Measurements from ENCODE around the gene MRAP. TPM values are rescaled to one million over a fixed set of nuclear protein-coding genes. Genes with fewer than 3 reads are reported as not detected.

Gene MRAP
- total and polyA plus RNA-seq, 3 experiments from 2014 or later, result not detected

DNA sequence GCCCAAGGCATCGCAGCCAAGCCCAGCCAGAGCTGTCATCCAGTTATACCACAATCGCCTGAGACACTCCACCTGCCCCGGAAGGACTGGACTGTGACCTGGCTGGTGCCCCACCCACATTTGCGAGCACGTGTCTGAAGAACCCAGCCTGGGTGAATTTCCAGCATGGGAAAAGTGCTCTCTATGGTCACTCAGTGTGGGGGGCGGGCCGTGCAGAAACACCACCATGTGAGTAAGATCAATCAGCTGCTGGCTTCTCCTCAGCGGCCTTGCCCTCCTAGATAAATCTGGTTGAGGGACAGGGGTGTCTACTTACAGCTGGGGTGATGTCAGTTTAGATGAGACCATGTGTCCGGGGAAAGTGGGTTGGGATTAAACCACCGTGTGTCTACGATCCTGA is 49.3 kb downstream of the MRAP start:
- no peak overlapping the region for H3K4me3 ChIP-seq (ENCODE audit: low read length)
- H3K4me1 ChIP-seq (ENCODE audit: insufficient read depth, low read length), result no peaks in the 10 kb centered on the region
- H3K4me1 Mint-ChIP-seq, result peaks cover 0 to 5% (median 5%) of the 10 kb centered on the region in 3 donors
- ChIA-PET POLR2A (no interaction called here), CTCF (no interaction called here)
- no peaks in the 10 kb centered on the region for H3K27me3 Mint-ChIP-seq
- H3K27me3 ChIP-seq (ENCODE audit: insufficient read depth, low read length, poor library complexity, severe bottlenecking), result no peaks in the 10 kb centered on the region
- H3K27ac ChIP-seq (ENCODE audit: low read depth, low read length), result no peak overlapping the region
- no peaks in the 10 kb centered on the region for H3K9me3 ChIP-seq (ENCODE audit: low read length)
- peaks cover 43 to 100% (median 48%) of the 10 kb centered on the region in 3 donors for H3K36me3 Mint-ChIP-seq
- H3K9me3 Mint-ChIP-seq, result peaks cover 2 to 17% (median 14%) of the 10 kb centered on the region in 5 donors
- H3K36me3 ChIP-seq (ENCODE audit: insufficient read depth, low read length), result peaks cover 70% of the 10 kb centered on the region
- no peak for DNase-seq
- H3K27ac Mint-ChIP-seq, result no peak overlapping the region
- H3K4me3 Mint-ChIP-seq, result no peak overlapping the region

DNA sequence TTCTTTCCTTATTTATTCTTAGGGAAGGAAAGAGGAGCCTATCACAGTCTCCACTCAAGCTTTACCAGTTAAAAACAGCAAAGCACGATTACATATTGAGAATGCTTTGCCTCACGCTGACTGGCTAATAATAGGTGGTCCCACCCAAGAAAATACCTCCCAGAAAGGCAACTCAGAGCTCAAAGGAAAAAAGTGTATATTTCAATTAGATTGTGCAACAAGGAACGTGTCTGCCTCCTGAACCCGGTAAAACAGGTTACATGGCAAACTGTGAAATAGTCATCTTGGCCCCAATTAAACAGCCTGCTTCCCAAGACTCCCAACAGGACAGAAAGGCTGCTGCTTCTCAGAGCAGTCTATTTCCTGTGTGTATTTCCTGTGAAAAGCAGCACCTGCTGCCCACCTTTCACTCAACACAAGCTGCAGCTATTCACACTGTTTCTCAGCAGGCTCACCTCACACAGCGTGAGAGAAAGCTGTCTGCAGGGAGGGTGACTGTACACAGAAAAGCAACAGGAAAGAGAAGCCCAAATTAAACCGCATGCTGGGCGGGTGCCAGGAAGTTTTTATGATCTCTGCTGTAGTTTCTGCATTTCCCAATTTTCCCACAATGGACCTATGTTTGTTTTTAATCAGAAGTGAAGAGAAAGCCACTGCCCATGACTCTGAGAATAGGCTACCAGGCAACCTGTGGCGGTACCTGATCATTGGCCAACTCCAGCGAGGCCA is 50.1 kb downstream of the MRAP start:
- peaks cover 0 to 5% (median 5%) of the 10 kb centered on the region in 3 donors for H3K4me1 Mint-ChIP-seq
- Histone ChIP-seq H3K4me1 (ENCODE audit: insufficient read depth, low read length) (no peaks in the 10 kb centered on the region), H3K27me3 (ENCODE audit: insufficient read depth, low read length, poor library complexity, severe bottlenecking) (no peaks in the 10 kb centered on the region), H3K4me3 (ENCODE audit: low read length) (no peak overlapping the region), H3K27ac (ENCODE audit: low read depth, low read length) (no peak overlapping the region), H3K9me3 (ENCODE audit: low read length) (no peaks in the 10 kb centered on the region), H3K36me3 (ENCODE audit: insufficient read depth, low read length) (peaks cover 78% of the 10 kb centered on the region)
- peaks cover 2 to 14% (median 12%) of the 10 kb centered on the region in 5 donors for H3K9me3 Mint-ChIP-seq
- ChIA-PET POLR2A (no interaction called here), CTCF (no interaction called here)
- H3K27ac Mint-ChIP-seq, result peak overlapping the region in 4 of 8 donors; percentile 12 to 80 (median 34)
- H3K27me3 Mint-ChIP-seq, result no peaks in the 10 kb centered on the region
- DNase-seq, result no peak
- no peak overlapping the region for H3K4me3 Mint-ChIP-seq
- peaks cover 35 to 100% (median 42%) of the 10 kb centered on the region in 3 donors for H3K36me3 Mint-ChIP-seq

DNA sequence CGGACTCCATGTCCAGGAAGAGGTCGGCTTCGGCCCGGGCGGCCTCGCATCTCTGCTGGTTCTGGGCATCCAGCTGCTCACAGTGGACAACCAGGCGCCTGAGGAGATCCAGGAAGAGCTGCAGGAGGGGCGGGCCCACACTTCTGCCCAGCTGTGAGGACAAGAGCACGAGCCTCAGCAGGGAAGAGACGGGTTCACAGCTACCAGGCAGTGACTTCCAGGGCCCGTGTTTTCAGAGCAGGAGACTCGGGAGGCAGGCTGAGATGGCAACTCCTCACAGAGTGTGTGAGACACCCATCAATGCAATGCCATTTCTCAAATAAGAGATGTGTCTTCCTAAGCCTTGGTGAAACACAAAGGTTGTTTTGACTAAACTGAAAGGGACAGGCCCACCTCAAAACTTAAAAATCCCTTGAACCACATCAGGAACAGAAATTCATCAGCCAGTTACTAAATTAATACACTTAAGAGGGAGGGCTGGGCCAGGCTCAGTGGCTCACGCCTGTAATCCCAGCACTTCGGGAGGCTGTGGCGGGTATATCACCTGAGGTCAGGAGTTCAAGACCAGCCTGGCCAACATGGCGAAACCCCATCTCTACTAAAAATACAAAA is 50.8 kb downstream of the MRAP start:
- ChIA-PET POLR2A (no interaction called here), CTCF (no interaction called here)
- H3K9me3 ChIP-seq (ENCODE audit: low read length), result no peaks in the 10 kb centered on the region
- H3K36me3 ChIP-seq (ENCODE audit: insufficient read depth, low read length), result peaks cover 78% of the 10 kb centered on the region
- Mint-ChIP-seq H3K27ac (peak overlapping the region in 2 of 8 donors; percentile 11 to 12), H3K4me3 (no peak overlapping the region), H3K4me1 (peaks cover 0 to 5% (median 5%) of the 10 kb centered on the region in 3 donors), H3K27me3 (no peaks in the 10 kb centered on the region), H3K36me3 (peaks cover 28 to 100% (median 41%) of the 10 kb centered on the region in 3 donors), H3K9me3 (peaks cover 2 to 9% (median 7%) of the 10 kb centered on the region in 5 donors)
- no peaks in the 10 kb centered on the region for H3K27me3 ChIP-seq (ENCODE audit: insufficient read depth, low read length, poor library complexity, severe bottlenecking)
- no peak overlapping the region for H3K4me3 ChIP-seq (ENCODE audit: low read length)
- no peak for DNase-seq
- no peaks in the 10 kb centered on the region for H3K4me1 ChIP-seq (ENCODE audit: insufficient read depth, low read length)
- no peak overlapping the region for H3K27ac ChIP-seq (ENCODE audit: low read depth, low read length)

DNA sequence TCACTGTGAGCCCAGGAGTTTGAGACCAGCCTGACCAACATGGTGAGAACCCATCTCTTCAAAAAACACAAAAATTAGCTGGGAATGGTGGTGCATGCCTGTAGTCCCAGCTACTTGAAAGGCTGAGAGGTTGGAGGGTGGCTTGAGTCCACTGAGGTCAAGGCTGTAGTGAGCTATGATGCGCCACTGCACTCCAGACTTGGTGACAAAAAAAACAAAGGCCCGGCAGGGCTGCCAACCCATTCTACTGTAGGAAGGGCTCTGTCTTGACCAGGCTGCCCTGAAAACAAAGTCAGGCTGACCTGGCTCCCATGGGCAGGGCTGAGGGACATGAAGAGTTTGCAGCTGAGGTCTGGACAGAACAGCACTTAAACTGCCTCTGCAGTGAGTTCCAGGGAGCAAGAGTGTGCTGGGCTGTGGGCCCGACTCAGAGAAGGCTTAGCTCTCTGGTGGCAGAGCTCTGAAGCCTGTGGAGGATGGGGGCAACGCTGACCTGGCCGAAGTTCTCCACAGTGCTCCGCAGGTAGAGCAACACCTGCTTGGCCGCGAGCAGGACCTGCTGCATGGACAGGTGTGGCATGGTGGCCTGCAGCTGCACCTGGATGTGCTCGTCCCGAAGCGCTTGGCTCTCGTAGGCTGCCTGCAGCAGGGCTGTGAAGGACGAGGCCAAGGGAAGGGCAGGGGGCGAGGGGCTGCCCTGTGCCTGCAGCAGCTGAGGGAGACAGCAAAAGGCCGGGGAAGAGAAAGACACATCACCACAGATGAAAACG is 51.7 kb downstream of the MRAP start:
- Mint-ChIP-seq H3K4me3 (no peak overlapping the region), H3K4me1 (peaks cover 0 to 5% (median 5%) of the 10 kb centered on the region in 3 donors), H3K27me3 (no peaks in the 10 kb centered on the region), H3K36me3 (peaks cover 23 to 100% (median 38%) of the 10 kb centered on the region in 3 donors), H3K9me3 (no peaks in the 10 kb centered on the region), H3K27ac (no peak overlapping the region)
- Histone ChIP-seq H3K9me3 (ENCODE audit: low read length) (no peaks in the 10 kb centered on the region), H3K4me1 (ENCODE audit: insufficient read depth, low read length) (no peaks in the 10 kb centered on the region), H3K36me3 (ENCODE audit: insufficient read depth, low read length) (peaks cover 76% of the 10 kb centered on the region), H3K4me3 (ENCODE audit: low read length) (no peak overlapping the region), H3K27me3 (ENCODE audit: insufficient read depth, low read length, poor library complexity, severe bottlenecking) (no peaks in the 10 kb centered on the region), H3K27ac (ENCODE audit: low read depth, low read length) (no peak overlapping the region)
- POLR2A ChIA-PET, result no interaction called here
- CTCF ChIA-PET, result no interaction called here
- no peak for DNase-seq

DNA sequence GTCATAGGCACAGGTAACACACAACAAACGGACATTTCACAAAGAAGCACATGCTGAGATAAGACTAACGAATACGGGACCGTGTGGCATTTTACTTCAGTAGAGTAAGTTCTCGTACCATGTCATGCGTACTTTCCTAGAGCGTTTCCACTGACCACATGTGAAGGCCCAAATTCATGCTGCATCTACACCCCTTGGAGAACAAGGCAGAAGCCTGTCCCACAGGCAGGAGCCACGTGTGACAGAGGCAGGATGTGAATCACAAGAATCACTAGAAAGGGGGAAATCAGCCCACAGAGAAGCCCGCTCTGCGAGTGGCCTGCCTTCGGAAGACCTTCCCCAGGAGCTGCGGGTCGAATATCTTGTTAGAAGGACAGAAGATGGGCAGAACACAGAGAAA is 52.3 kb downstream of the MRAP start:
- no peaks in the 10 kb centered on the region for H3K4me1 ChIP-seq (ENCODE audit: insufficient read depth, low read length)
- peaks cover 73% of the 10 kb centered on the region for H3K36me3 ChIP-seq (ENCODE audit: insufficient read depth, low read length)
- Mint-ChIP-seq H3K4me3 (no peak overlapping the region), H3K4me1 (peaks cover 0 to 5% (median 5%) of the 10 kb centered on the region in 3 donors), H3K9me3 (no peaks in the 10 kb centered on the region), H3K27me3 (no peaks in the 10 kb centered on the region), H3K27ac (peak overlapping the region in 1 of 8 donors; percentile 47), H3K36me3 (peaks cover 23 to 99% (median 36%) of the 10 kb centered on the region in 3 donors)
- ChIA-PET POLR2A (no interaction called here), CTCF (no interaction called here)
- H3K27me3 ChIP-seq (ENCODE audit: insufficient read depth, low read length, poor library complexity, severe bottlenecking), result no peaks in the 10 kb centered on the region
- no peak overlapping the region for H3K27ac ChIP-seq (ENCODE audit: low read depth, low read length)
- H3K9me3 ChIP-seq (ENCODE audit: low read length), result no peaks in the 10 kb centered on the region
- H3K4me3 ChIP-seq (ENCODE audit: low read length), result no peak overlapping the region
- DNase-seq, result no peak

DNA sequence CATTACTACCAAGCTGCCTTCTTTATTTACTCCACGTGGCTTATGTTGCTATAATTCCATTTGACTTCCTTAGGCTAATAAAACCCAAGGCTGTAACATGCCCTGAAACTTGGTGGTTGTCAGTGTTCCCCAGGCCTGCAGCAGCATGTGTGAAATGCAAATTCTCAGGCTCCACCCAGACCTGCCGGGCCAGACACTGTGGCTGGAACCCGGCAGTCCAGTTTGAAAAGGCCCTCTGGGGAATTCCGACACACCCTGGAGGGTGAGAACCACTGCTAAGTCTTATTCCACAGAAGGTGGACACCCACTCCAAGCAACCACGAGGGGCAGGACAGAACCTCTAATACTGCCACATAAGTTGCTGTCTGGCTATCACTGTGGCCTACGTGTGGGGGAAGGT is 52.8 kb downstream of the MRAP start:
- Mint-ChIP-seq H3K9me3 (no peaks in the 10 kb centered on the region), H3K4me1 (peaks cover 0 to 5% (median 5%) of the 10 kb centered on the region in 3 donors), H3K36me3 (peaks cover 23 to 99% (median 33%) of the 10 kb centered on the region in 3 donors), H3K4me3 (no peak overlapping the region), H3K27ac (no peak overlapping the region), H3K27me3 (no peaks in the 10 kb centered on the region)
- no peak for DNase-seq
- Histone ChIP-seq H3K27ac (ENCODE audit: low read depth, low read length) (no peak overlapping the region), H3K4me3 (ENCODE audit: low read length) (no peak overlapping the region), H3K36me3 (ENCODE audit: insufficient read depth, low read length) (peaks cover 73% of the 10 kb centered on the region), H3K4me1 (ENCODE audit: insufficient read depth, low read length) (no peaks in the 10 kb centered on the region), H3K27me3 (ENCODE audit: insufficient read depth, low read length, poor library complexity, severe bottlenecking) (no peaks in the 10 kb centered on the region), H3K9me3 (ENCODE audit: low read length) (no peaks in the 10 kb centered on the region)
- POLR2A ChIA-PET, result no interaction called here
- CTCF ChIA-PET, result no interaction called here

DNA sequence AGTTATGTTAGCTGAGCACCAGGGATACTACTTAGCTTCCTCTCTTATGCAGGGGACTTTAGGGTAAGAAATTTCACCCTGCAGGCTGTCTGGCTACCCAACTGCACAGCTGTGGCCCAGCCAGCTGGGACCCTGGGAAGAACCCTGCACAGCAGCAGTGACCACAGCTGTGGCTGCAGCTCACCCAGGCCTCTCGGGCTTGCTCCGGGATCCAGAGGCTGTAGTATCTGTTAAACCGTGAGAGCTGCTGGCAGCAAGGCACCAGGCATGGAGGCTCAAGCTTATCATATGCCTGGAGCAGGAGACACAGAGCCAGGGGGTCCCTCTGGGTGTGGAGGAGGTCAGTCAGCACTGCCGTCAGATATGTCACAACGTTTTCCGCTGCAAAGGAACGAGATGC is 53.9 kb downstream of the MRAP start:
- CTCF ChIA-PET, result interaction anchor here (1.3 kb wide), 1 partner anchor 15 kb away, joined by 3 read pairs; no protein-coding TSS in a partner anchor

More for the DNA sequence above, 53.9 kb downstream of the MRAP start:
- Histone ChIP-seq H3K9me3 (ENCODE audit: low read length) (no peaks in the 10 kb centered on the region), H3K4me3 (ENCODE audit: low read length) (no peak overlapping the region), H3K27ac (ENCODE audit: low read depth, low read length) (no peak overlapping the region), H3K27me3 (ENCODE audit: insufficient read depth, low read length, poor library complexity, severe bottlenecking) (no peaks in the 10 kb centered on the region), H3K36me3 (ENCODE audit: insufficient read depth, low read length) (peaks cover 69% of the 10 kb centered on the region), H3K4me1 (ENCODE audit: insufficient read depth, low read length) (no peaks in the 10 kb centered on the region)
- Mint-ChIP-seq H3K27me3 (no peaks in the 10 kb centered on the region), H3K4me1 (peaks cover 0 to 5% (median 5%) of the 10 kb centered on the region in 3 donors), H3K4me3 (no peak overlapping the region), H3K27ac (no peak overlapping the region), H3K36me3 (peaks cover 26 to 99% (median 28%) of the 10 kb centered on the region in 3 donors), H3K9me3 (no peaks in the 10 kb centered on the region)
- no peak for DNase-seq
- POLR2A ChIA-PET, result no interaction called here
